ENCODE measurements around the gene TRPM3. TPM values are rescaled to one million over a fixed set of nuclear protein-coding genes. Genes with fewer than 3 reads are reported as not detected.

Gene TRPM3
- total and polyA plus RNA-seq, 2 donors (not counting 1 experiment from before 2014, with no cell fraction given) = not detected

DNA sequence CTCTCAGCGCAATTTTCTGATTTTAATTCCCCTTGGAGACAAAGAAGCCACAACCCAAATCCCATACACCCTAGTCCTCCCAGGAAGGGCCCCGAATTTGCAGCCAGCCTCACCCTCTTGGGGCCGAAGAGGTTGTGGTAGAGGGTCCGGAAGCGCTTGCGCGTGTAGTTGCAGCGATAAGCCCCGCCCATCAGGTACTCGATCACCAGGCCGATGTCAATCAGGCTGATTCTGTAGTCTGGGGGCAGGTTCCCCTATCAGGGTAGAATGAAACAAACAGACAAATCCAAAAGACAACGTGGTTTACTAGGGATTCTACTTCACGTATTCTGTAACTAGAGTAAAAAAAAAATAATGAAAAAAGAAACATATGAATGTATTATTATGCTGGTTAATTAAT, 496.3 kb downstream of the TRPM3 start:
- H3K4me2 ChIP-seq (replicated peaks; ENCODE audit: low read depth, low read length, poor library complexity, severe bottlenecking) = no peak overlapping the region
- DNase-seq (no peak), ATAC-seq (ENCODE audit: low read depth) (no peak)
- no peaks in the 10 kb centered on the region for H3K4me1 ChIP-seq (ENCODE audit: control insufficient read depth in 2 of 2, insufficient read depth in 2 of 2, low read length in 2 of 2)
- ChIA-PET CTCF (no interaction called here), POLR2A (no interaction called here)
- no peak overlapping the region for H3K27ac ChIP-seq (ENCODE audit: low read length in 2 of 2)
- H3K36me3 ChIP-seq (replicated peaks in 1 of 2; ENCODE audit: control extremely low read depth in 1 of 2, control insufficient read depth in 1 of 2, extremely low read depth in 1 of 2, insufficient read depth in 2 of 2, low read length in 1 of 2) = no peaks in the 10 kb centered on the region
- Mint-ChIP-seq H3K4me3 (no peak overlapping the region), H3K27me3 (peaks cover 8% of the 10 kb centered on the region), H3K9me3 (ENCODE audit: insufficient read depth) (no peaks in the 10 kb centered on the region), H3K4me1 (no peaks in the 10 kb centered on the region), H3K27ac (no peak overlapping the region)
- H4K20me1 ChIP-seq (ENCODE audit: control insufficient read depth, insufficient read depth, low read length, poor library complexity, severe bottlenecking) = no peaks in the 10 kb centered on the region
- H3K79me2 ChIP-seq (ENCODE audit: control insufficient read depth, insufficient read depth, low read length) = no peaks in the 10 kb centered on the region
- no peak overlapping the region for H2AFZ ChIP-seq (ENCODE audit: insufficient read depth, low read depth, low read length, poor library complexity, severe bottlenecking)
- H3K9me3 ChIP-seq (ENCODE audit: control extremely low read depth in 1 of 3, control insufficient read depth in 2 of 3, insufficient read depth in 1 of 3, low read length in 2 of 3) = no peaks in the 10 kb centered on the region
- H3K27me3 ChIP-seq (replicated peaks in 1 of 4; ENCODE audit: control extremely low read depth in 1 of 4, control insufficient read depth in 3 of 4, insufficient read depth in 4 of 4, low read length in 3 of 4) = peaks cover 0 to 4% (median 0%) of the 10 kb centered on the region in 4 experiments
- intact Hi-C loops (cut with micrococcal nuclease) = no loop called here
- no peak overlapping the region for H3K4me3 ChIP-seq (ENCODE audit: control extremely low read depth in 1 of 5, extremely low read depth in 1 of 5, insufficient read depth in 1 of 5, low read depth in 2 of 5, low read length in 4 of 5)
- WGBS (ENCODE audit: insufficient coverage) = 85% methylated on average over 8 of the region's 13 CpGs
- no peak for TF ChIP-seq EZH2 (IDR thresholded peaks at IDR 0.05; ENCODE audit: borderline replicate concordance, insufficient read depth, low read depth, low read length, poor library complexity, severe bottlenecking)
- TF ChIP-seq, protein P1, sequence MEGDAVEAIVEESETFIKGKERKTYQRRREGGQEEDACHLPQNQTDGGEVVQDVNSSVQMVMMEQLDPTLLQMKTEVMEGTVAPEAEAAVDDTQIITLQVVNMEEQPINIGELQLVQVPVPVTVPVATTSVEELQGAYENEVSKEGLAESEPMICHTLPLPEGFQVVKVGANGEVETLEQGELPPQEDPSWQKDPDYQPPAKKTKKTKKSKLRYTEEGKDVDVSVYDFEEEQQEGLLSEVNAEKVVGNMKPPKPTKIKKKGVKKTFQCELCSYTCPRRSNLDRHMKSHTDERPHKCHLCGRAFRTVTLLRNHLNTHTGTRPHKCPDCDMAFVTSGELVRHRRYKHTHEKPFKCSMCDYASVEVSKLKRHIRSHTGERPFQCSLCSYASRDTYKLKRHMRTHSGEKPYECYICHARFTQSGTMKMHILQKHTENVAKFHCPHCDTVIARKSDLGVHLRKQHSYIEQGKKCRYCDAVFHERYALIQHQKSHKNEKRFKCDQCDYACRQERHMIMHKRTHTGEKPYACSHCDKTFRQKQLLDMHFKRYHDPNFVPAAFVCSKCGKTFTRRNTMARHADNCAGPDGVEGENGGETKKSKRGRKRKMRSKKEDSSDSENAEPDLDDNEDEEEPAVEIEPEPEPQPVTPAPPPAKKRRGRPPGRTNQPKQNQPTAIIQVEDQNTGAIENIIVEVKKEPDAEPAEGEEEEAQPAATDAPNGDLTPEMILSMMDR (IDR thresholded peaks at IDR 0.05) = no peak
- H3K9ac ChIP-seq (ENCODE audit: low read length) = peak overlapping the region; percentile 11

DNA sequence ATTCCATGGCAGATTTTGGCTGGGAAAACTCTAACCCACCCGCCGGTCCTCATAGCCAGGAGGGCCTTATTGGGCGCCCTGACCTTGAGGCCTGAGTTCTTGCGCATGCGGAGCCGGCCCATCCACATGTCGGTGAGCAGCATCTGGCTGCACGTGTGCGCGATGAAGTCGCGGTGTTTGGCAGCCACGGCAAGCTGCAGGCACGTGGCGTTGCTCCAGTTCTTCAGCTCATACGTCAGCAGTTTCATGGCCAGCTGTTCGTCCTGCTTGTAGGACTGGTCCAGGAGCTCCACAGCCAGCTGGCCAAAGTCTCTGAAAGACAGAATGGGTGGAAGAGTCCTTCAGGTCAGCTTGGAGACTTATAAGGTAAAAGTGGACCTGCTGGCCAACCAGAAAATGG, 502.6 kb downstream of the TRPM3 start:
- no peak overlapping the region for H3K4me2 ChIP-seq (replicated peaks; ENCODE audit: low read depth, low read length, poor library complexity, severe bottlenecking)
- intact Hi-C loops (cut with micrococcal nuclease) = no loop called here
- no peaks in the 10 kb centered on the region for H4K20me1 ChIP-seq (ENCODE audit: control insufficient read depth, insufficient read depth, low read length, poor library complexity, severe bottlenecking)
- 96% methylated on average over 17 of the region's 17 CpGs for WGBS (ENCODE audit: insufficient coverage)
- ChIA-PET CTCF (interaction anchor here (1.0 kb wide), 1 partner anchor 16 kb away, joined by 4 read pairs; no protein-coding TSS in a partner anchor), POLR2A (no interaction called here)
- no peak overlapping the region for H3K27ac Mint-ChIP-seq
- no peaks in the 10 kb centered on the region for H3K4me1 Mint-ChIP-seq
- no peaks in the 10 kb centered on the region for H3K79me2 ChIP-seq (ENCODE audit: control insufficient read depth, insufficient read depth, low read length)
- no peaks in the 10 kb centered on the region for H3K27me3 ChIP-seq (replicated peaks in 1 of 4; ENCODE audit: control extremely low read depth in 1 of 4, control insufficient read depth in 3 of 4, insufficient read depth in 4 of 4, low read length in 3 of 4)
- no peaks in the 10 kb centered on the region for H3K9me3 Mint-ChIP-seq (ENCODE audit: insufficient read depth)
- H3K9ac ChIP-seq (ENCODE audit: low read length) = no peak overlapping the region
- DNase-seq = no peak
- TF ChIP-seq, protein P1 (IDR thresholded peaks at IDR 0.05) = no peak
- TF ChIP-seq EZH2 (IDR thresholded peaks at IDR 0.05; ENCODE audit: borderline replicate concordance, insufficient read depth, low read depth, low read length, poor library complexity, severe bottlenecking) = no peak
- H3K4me3 Mint-ChIP-seq = no peak overlapping the region
- H3K36me3 ChIP-seq (replicated peaks in 1 of 2; ENCODE audit: control extremely low read depth in 1 of 2, control insufficient read depth in 1 of 2, extremely low read depth in 1 of 2, insufficient read depth in 2 of 2, low read length in 1 of 2) = no peaks in the 10 kb centered on the region
- no peak overlapping the region for H3K27ac ChIP-seq (ENCODE audit: low read length in 2 of 2)
- no peak overlapping the region for H3K4me3 ChIP-seq (ENCODE audit: control extremely low read depth in 1 of 5, extremely low read depth in 1 of 5, insufficient read depth in 1 of 5, low read depth in 2 of 5, low read length in 4 of 5)
- H3K27me3 Mint-ChIP-seq = peaks cover 6% of the 10 kb centered on the region
- H3K4me1 ChIP-seq (ENCODE audit: control insufficient read depth in 2 of 2, insufficient read depth in 2 of 2, low read length in 2 of 2) = no peaks in the 10 kb centered on the region
- no peak for ATAC-seq (ENCODE audit: low read depth)
- no peak overlapping the region for H2AFZ ChIP-seq (ENCODE audit: insufficient read depth, low read depth, low read length, poor library complexity, severe bottlenecking)
- no peaks in the 10 kb centered on the region for H3K9me3 ChIP-seq (ENCODE audit: control extremely low read depth in 1 of 3, control insufficient read depth in 2 of 3, insufficient read depth in 1 of 3, low read length in 2 of 3)
